ENCODE data around the gene MAJIN. TPM values are rescaled to one million over a fixed set of nuclear protein-coding genes. Genes with fewer than 3 reads are reported as not detected.

MAJIN gene
- total RNA-seq, 1 experiment from 2014 or later, result not detected

DNA sequence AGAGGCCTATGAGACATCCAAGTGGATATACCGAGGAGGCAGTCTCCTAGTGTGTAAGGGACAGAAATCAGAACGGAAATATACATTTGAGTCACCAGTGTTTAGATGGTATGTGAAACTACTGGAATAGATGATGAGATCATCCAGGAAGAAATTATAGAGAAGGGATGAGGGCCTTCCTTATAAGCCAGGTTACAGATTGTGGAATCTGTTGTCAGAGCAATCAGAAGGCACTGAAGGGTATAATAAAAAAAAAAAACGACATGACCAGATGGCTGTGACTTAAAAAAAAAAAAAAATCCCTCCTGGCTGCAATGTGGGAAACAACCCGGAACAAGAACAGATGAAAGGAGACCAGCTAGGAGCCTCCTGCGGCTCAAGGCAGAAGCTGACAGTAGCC is 2.7 kb downstream of the MAJIN start:
- CTCF ChIA-PET, result interaction anchor here (0.6 to 0.7 kb wide), 2 partner anchors 45 to 50 kb away, joined by 4 read pairs; no protein-coding TSS in a partner anchor
- no peak for DNase-seq
- no peaks in the 10 kb centered on the region for H3K9me3 Mint-ChIP-seq (ENCODE audit: unreplicated experiment)
- no peak for TF ChIP-seq CTCF (IDR thresholded peaks at IDR 0.05; ENCODE audit: insufficient read depth in 1 of 2, low read depth in 1 of 2, low read length in 1 of 2, severe bottlenecking in 1 of 2, unreplicated experiment in 1 of 2)
- H3K27ac Mint-ChIP-seq (ENCODE audit: unreplicated experiment), result no peak overlapping the region
- POLR2A ChIA-PET, result interaction anchor here (0.7 kb wide), 1 partner anchor 228 kb away, joined by 5 read pairs; no protein-coding TSS in a partner anchor
- no peaks in the 10 kb centered on the region for H3K36me3 Mint-ChIP-seq (ENCODE audit: insufficient read depth, unreplicated experiment)
- no peak overlapping the region for H3K4me3 ChIP-seq (ENCODE audit: low read depth, low read length)
- no peaks in the 10 kb centered on the region for H3K27me3 ChIP-seq (replicated peaks; ENCODE audit: control insufficient read depth, insufficient read depth, low read length)
- no peaks in the 10 kb centered on the region for H3K36me3 ChIP-seq (ENCODE audit: control insufficient read depth, insufficient read depth, low read length)
- H3K4me1 Mint-ChIP-seq (ENCODE audit: low read depth, unreplicated experiment), result no peaks in the 10 kb centered on the region
- no peak overlapping the region for H3K4me3 Mint-ChIP-seq (ENCODE audit: unreplicated experiment)
- 0 out of 2 replicates have a peak, but pooled peaks cover 4% of the 10 kb centered on the region for H3K4me1 ChIP-seq
- H3K27me3 Mint-ChIP-seq (ENCODE audit: insufficient read depth, unreplicated experiment), result no peaks in the 10 kb centered on the region
- intact Hi-C loops (cut with micrococcal nuclease; ENCODE audit: unreplicated experiment), result no loop called here
- no peaks in the 10 kb centered on the region for H3K9me3 ChIP-seq
- no TSS peak for BruUV-seq (replicated peaks)

GRCh38 chr11:64967375-64967774 is 4.5 kb downstream of the MAJIN start:
- Histone ChIP-seq H3K4me1 (0 out of 2 replicates have a peak, but pooled peaks cover 4% of the 10 kb centered on the region), H3K4me3 (ENCODE audit: low read depth, low read length) (no peak overlapping the region), H3K9me3 (no peaks in the 10 kb centered on the region), H3K36me3 (ENCODE audit: control insufficient read depth, insufficient read depth, low read length) (no peaks in the 10 kb centered on the region), H3K27me3 (replicated peaks; ENCODE audit: control insufficient read depth, insufficient read depth, low read length) (no peaks in the 10 kb centered on the region)
- BruUV-seq (replicated peaks), result no TSS peak
- Mint-ChIP-seq H3K4me3 (ENCODE audit: unreplicated experiment) (no peak overlapping the region), H3K4me1 (ENCODE audit: low read depth, unreplicated experiment) (no peaks in the 10 kb centered on the region), H3K9me3 (ENCODE audit: unreplicated experiment) (no peaks in the 10 kb centered on the region), H3K27me3 (ENCODE audit: insufficient read depth, unreplicated experiment) (no peaks in the 10 kb centered on the region), H3K27ac (ENCODE audit: unreplicated experiment) (no peak overlapping the region), H3K36me3 (ENCODE audit: insufficient read depth, unreplicated experiment) (no peaks in the 10 kb centered on the region)
- ChIA-PET POLR2A (no interaction called here), CTCF (no interaction called here)
- intact Hi-C loops (cut with micrococcal nuclease; ENCODE audit: unreplicated experiment), result no loop called here
- no peak for TF ChIP-seq CTCF (IDR thresholded peaks at IDR 0.05; ENCODE audit: insufficient read depth in 1 of 2, low read depth in 1 of 2, low read length in 1 of 2, severe bottlenecking in 1 of 2, unreplicated experiment in 1 of 2)
- no peak for DNase-seq

GRCh38 chr11:64963072-64963631 is 8.8 kb downstream of the MAJIN start:
- Mint-ChIP-seq H3K36me3 (ENCODE audit: insufficient read depth, unreplicated experiment) (no peaks in the 10 kb centered on the region), H3K4me1 (ENCODE audit: low read depth, unreplicated experiment) (no peaks in the 10 kb centered on the region), H3K9me3 (ENCODE audit: unreplicated experiment) (no peaks in the 10 kb centered on the region), H3K27me3 (ENCODE audit: insufficient read depth, unreplicated experiment) (no peaks in the 10 kb centered on the region), H3K4me3 (ENCODE audit: unreplicated experiment) (no peak overlapping the region), H3K27ac (ENCODE audit: unreplicated experiment) (no peak overlapping the region)
- ChIA-PET CTCF (no interaction called here), POLR2A (no interaction called here)
- intact Hi-C loops (cut with micrococcal nuclease; ENCODE audit: unreplicated experiment), result no loop called here
- no peaks in the 10 kb centered on the region for H3K9me3 ChIP-seq
- no peak for TF ChIP-seq CTCF (IDR thresholded peaks at IDR 0.05; ENCODE audit: insufficient read depth in 1 of 2, low read depth in 1 of 2, low read length in 1 of 2, severe bottlenecking in 1 of 2, unreplicated experiment in 1 of 2)
- H3K36me3 ChIP-seq (ENCODE audit: control insufficient read depth, insufficient read depth, low read length), result no peaks in the 10 kb centered on the region
- H3K4me1 ChIP-seq, result 0 out of 2 replicates have a peak, but pooled peaks cover 4% of the 10 kb centered on the region
- H3K27me3 ChIP-seq (replicated peaks; ENCODE audit: control insufficient read depth, insufficient read depth, low read length), result no peaks in the 10 kb centered on the region
- DNase-seq, result no peak
- BruUV-seq (replicated peaks), result no TSS peak
- no peak overlapping the region for H3K4me3 ChIP-seq (ENCODE audit: low read depth, low read length)
